SKM-1 treated with dmso at 0.1 percent for 144 hours (cell line): ENCODE data around the gene COX7A2.
A peak's percentile ranks its signal among the peaks of the same experiment; 100 is the strongest.

Experiments
- DNase-seq: peaks from one replicate; lab custom pipeline; 2025; ENCODE audit not compliant: unreplicated experiment; lab: John Stamatoyannopoulos, UW

COX7A2 gene

DNA sequence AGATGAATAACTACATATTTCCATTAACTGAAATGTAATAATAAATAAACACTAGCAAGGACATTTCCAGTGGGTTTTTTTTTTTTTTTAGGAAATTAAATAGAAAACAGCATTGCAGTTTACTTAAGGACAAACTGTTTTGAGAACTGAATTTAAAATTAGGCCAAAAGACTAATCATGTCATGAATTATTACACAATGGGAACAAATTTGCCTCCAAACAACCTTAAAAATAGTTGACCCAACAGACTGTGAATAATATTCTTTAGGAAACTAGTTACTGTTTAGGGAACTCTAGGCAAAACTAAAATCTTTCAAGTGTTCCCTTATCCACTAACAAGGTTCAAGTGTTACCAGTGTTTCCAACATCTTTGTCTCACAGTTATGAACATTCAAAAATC lies 21.3 kb downstream of the COX7A2 start:
- DNase-seq = no peak

DNA sequence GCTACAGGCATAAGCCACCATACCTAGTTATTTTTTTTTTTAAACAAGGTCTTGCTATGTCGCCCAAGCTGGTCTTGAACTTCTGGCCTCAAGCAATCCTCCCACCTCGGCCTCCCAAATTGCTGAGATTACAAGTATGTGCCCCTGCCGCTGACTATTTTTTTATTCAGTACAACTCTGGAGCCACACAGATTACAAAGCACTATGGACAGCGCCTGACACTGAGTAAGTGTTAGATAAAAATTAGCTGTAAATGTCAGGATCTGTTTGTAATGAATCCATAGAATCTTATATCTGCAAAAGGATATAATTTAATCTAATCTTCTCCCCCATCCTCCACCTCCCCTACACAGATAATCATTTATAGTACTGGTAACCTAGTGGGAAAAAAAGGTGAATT lies 22.5 kb downstream of the COX7A2 start:
- DNase-seq = no peak

DNA sequence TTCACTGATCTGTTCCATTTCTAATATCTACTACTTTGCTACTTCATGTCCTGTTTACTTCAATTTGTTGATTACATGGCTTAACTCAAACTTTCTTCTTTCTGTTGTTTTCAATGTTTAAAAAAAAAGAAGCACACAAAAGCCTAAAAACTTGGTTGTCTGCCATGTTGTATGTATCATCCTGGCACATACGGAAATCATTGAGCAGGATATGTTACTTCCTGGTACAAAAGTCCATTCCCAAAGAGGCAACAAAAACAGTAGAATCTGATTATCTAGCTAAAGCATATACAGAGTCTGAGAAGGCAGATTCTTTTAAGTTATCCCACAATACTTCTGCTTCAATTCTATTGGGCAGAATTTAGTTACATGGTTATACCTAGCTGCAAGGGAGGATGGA lies 23.2 kb downstream of the COX7A2 start:
- no peak for DNase-seq

DNA sequence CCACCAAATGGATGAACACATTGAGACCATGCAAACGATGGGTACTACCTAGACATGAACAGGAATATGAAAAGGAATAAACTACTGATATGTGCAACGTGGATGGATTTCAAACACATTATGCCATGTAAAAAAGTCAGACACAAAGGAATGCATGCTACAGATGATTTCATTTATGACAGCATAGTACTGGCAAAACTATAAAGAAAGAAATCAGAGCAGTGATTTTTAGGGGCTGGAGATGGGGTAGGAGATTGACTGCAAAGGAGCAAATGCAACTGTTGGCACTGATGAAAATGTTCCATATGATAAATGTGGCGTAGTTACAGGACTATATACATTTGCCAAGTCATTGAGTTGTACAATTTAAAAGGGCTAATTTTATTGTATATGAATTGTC lies 24.3 kb downstream of the COX7A2 start:
- DNase-seq = no peak

DNA sequence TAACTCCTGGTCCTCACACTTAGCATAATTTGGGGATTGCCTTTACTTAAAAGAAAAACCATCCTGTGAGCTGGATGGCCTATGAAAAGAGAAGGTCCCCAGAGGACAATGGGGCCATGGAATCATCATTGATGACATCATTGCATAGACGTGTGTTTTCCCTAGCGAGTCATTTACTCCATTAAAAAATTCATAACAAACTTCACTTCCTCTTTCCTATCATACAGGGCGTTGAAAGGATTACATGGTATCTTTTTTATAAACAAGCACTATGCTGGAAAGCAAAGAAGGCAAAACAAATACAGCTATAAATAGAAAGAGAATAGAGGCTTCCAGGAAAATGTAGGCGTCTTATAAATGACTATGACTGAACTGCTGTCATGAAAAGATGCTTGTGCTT lies 26.4 kb downstream of the COX7A2 start:
- no peak for DNase-seq

DNA sequence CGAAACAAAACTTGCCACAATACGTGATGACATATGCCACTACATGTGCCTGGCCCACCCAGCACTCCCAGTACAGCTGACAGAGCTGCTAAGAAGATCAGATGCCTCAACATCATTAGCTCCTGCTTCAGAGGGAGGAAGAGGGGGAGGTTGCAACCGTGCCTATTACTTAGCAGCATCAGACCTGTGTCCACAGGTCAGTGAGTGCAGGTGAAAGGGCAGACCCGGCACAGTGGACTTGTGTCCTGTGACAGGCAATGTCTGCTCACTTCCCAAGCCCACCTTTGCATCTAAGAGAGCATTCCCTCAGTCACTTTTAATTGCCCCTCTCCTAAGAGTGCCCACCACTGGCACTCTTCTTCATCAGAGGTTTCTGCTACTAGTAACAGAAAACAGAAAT lies 28.3 kb downstream of the COX7A2 start:
- no peak for DNase-seq

DNA sequence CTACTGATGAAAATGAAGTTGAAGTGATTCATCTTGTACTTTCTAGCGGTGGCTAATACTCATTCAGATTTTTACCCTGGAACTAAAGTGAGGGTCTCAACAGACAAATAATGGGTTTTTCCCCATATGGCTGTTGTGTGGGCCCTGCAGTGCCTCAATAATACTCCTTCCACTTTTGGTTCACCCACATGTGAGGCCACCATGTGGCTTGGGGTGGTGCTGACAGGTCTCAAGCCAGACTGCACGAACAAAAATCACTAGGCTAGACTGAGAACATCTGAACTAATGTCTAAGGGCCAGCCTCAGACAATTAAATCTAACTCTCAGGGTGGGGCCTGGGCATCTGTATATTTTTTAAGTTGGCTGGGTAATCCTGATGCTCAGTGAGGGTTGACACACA lies 29.9 kb downstream of the COX7A2 start:
- DNase-seq = no peak

DNA sequence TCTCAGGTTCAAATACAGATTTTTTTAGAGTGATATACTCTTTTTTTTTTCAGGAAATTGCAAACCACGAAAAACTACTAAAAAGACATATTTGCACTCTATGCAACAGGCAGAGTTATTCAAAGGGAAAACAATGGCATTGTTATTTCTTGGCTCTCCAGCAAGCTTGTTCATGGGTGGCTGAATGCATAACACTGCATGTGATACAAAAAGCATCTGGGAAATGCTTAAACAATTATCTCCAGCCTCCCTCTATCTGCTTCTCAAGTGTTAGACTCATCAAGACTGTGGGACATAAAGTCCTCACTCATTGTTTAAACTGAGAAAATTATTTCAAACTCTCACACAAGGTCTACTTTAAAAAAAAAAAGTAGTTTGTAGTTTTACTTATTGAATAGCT lies 30.5 kb downstream of the COX7A2 start:
- no peak for DNase-seq

DNA sequence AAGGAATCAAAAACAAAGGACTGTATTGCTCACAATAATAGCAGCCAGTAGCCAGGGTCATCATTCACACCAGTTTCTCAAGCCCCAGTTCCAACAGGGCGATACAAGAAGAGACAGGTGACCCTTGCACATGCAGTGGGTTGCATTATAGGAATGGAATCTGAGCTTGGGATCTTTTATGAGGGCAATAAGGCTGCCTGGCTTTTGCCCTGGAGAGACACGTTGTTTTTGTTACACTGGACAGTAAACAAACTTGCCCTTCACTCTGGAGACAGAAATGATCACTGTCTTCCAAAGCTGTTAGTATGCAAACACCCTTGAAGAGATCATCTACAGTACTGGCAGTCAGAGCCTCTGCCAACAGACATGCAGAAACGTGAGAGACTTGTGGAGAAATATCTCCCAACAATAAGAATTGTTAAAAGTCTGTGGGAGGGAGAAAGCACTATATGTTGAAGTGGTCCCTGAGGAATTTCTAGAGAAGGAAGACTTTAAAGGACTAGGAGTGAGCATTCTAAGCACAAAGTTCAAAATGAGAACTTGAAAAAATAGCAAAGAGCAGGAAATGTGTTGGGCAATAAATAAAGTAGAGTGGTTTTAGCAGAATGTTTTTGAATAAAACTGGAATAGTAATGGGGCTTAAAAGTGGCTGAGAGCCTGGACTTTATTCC lies 31.5 kb downstream of the COX7A2 start:
- no peak for DNase-seq

DNA sequence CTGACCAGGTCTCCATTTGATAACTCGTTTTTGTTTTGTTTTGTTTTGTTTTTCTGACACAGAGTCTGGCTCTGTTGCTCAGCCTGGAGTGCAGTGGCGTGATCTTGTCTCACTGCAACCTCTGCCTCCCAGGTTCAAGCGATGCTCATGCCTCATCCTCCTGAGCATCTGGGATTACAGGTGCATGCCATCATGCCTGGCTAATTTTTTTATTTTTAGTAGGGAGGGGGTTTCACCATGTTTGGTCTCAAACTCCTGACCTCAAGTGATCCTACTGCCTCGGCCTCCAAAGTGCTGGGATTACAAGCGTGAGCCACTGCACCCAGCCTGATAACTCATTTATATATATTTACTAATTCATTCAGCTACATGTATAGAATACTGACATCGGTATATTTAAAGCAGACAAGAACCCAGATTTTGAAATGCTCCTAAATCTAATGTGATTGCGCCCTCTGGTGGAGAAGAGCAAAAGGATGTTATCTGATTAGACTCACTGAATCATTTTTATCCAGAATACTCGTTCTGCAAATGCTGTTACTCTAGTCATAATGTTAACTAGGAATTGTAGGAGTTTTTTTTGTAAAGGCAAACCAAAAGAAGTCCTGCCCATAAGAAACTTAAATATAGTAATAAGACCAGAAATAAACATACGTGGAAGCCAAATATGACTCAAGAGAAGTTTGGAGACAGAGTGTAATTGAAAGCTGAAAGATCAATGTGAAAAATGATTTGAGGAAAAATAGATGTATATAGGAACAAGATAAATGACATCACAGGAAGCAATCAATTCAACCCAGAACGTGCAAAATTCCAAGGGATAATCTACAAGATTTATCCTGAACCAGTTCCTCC lies 32.5 kb downstream of the COX7A2 start:
- peak; percentile 46 for DNase-seq

DNA sequence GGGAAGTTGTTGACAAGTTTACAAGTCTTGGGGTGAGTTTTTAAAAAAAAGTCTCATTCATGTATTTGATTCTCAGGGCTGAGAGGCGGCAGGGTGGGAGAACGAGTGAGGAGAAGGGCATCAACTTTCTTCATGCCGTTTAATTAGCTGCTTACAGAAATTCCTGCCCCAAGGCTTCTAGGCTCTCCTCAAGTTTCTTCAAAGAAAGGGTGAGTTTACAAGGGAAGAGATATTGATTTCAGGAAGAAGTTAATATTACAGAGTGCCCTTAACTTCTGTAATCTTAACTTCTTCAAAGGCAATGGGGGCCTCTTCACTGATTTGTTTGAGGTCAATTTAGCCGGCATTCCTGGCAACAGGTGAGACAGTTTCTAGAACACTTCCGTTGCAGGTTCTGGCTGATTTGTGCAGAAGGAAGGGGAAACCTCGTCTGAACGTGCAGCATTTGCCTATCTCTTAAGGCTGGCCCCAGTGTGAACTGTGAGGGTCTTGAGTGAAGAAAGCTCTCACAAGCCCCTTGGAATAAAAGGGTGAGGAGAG lies 34.3 kb downstream of the COX7A2 start:
- DNase-seq = no peak

DNA sequence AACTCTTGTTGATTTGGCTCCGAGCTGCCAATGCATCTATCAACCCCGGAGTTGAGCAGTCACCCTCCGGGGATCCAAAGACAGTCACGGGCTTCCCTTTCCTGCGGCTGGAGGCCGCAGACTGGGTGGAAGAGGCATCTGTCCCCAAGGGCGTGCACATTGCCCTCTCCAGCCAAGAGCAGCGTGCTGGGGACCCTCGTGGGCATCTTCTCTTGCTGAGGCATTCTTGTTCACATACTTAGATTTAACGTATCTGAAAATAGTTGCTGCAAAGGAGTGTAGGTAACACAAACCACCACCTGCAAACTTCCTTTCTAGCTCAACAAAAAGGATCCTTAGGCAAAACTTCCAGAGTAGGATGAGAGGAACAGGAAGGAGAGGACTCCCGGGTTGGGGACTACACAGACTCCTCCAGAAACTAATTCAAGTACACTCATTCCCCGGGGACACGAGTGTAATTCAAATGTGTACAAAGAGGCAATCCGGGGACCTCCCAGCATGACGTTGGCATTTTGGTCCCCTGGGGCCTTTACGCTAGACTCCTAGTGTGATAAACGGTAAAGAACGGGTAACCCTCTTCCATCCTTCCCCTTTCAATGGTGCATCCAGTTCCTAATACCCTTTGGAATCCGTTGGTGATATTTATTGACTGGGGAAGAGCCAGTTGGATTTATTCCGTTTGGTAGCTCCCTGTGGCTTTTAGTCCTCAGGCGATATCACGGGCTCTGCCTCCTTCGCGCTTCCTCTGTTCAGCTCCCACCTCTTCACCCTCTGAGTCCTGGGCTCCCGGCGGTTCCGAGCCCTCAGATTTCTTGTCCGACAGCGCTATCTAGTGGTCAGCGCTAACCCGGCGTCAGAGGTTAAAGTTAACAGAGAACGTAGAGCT lies 35.1 kb downstream of the COX7A2 start:
- peak; percentile 70 for DNase-seq

DNA sequence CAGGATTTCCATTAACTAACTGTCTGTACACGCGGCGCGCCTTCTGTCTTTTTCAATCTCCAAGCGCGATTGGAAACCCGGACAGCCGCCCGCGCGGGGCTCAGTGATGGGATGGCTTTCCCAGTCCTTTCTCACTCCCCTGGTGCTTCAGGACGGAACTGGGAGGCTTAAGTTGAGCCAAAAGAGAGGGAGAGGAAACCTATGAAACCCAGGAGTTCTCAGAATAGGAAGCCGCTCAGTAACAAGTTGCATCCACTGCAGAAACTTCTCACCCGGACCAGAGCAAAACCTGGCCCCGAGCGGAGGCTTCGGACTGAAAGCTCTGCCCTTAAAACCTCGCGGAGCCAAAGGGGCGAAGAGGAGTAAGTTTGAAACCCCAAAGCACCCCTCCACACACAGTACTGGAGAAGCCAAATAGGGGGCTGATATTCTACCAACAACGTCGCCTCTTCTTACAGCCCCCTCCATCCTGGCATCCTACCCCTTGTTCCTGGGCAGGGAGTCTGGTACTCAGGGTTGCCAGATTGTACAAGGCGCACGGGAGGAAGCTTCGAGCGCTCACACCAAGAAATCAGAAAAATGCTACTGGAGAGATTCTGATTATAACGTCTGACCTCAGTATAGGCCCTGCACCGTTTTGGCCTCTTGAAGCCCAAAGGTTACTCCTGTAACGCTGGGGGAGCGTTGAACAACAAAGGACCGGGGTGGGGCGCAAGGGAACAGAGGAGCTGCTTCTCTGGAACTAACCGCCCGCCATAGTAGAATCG lies 36.8 kb downstream of the COX7A2 start:
- DNase-seq = no peak

DNA sequence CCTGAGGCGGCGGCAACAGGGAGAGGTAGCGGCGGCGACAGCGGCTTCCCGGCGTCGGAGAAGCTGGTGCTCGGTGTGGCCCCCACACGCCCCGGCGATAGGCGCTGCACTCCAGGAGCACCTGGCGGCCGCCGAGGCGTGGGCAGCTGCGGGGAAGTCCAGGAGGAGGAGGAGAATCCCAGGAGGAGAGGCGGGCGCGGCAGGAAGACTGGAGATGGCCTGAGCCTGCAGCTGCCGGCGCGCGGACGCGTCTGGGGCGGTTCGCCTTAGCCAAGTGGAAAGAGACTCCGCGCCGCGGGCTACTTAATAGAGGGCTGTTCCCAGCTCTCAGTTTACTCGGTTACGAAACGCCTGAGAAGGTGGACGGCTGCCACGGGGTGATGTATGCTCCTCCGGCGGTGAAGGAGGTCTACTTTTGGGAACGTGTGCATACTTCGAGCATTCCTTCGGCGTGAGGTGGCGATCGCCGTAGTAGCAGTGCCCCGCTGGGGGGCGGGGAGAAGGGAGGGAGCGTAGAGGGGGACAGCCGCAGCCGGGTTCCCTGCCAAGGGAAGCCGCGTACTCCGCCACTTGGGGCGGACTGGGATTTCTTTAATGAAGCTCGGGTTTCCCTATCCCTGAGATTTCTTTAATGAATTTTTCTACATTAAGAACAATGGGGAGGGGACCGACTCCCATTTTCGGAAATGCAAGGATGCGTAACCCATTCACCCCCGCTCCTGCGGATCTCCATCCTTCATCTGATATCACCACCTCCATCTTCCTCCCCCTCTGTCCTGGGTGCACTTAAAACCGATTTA lies 37.6 kb downstream of the COX7A2 start, which contains the start of gene COL12A1:
TSS of gene COL12A1 (minus strand) at position 278 of the 800 bp plus-strand sequence. CDS start 3,261 bp downstream, outside the sequence.
- no peak for DNase-seq

DNA sequence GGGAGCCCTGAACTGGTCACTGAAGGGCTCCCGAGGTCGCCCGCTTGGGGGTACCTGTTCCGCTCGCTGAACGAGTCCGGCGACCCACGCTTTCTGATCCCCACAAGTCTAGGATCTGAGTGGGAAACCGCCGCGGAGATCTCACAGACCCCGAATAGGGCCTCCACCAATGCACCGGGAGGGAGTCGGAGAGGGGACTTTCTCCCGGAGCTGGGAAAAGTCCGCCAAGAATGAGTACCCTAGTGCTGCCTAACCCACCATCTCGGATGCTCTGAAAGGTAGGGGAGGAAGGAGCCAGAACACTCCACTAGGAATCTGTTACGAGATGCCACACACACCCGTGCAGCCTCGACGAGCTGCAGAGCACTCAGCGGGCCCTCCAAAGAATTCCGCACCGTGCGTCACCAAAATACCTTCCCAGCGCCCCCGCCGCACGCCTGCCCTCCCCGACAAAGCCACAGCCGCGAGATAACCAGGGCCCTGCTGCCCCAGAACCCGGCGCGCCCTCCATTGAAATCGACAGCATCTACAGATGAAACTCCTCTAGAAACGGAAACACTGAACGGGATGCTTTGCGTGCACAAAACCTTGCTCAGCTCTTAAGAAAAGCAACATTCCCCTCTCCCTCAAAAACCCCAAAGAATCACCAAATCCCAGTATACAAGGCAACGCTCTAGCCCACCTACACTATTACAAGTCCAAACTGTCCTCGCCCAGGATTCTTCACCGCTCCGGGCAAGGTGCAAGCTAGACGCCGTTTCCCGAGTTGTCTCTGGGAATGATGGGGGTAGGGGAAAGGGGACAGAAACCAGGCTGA lies 38.4 kb downstream of the COX7A2 start:
- DNase-seq = no peak

DNA sequence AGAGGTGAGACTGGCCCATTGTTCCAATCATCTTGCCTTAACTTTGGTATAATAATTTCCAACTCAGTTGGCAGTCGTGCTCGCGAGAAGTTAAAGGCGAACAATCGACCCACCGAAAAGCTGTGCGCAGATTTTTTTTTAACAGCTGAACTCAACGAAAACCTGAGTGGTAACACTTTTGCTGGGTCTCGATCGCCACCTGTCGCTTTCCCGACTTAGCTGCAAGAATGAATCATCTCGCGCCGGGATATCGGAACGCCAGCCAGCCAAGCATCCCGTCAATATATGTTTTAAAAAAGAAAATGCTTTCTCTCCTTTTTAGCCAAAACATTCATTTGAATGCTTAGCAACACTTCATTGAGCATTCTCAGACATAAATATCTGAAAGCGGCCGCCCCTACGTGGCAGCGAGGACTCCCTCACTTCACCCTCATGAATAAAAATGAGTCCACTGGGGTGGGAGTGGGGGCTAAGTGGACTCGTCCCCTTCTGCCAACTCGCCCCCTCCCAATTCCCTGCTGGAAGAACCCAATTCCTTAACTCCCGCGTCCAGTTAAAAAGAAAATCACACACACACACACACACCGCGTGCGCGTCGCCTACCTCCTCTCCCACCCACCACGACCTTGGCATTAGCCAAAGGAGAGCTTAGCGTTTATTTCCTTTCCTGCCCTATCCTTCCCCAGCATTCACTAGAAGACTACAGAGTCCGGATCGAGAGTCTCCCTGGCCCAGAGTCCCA lies 39.2 kb downstream of the COX7A2 start:
- DNase-seq = peak; percentile 59

DNA sequence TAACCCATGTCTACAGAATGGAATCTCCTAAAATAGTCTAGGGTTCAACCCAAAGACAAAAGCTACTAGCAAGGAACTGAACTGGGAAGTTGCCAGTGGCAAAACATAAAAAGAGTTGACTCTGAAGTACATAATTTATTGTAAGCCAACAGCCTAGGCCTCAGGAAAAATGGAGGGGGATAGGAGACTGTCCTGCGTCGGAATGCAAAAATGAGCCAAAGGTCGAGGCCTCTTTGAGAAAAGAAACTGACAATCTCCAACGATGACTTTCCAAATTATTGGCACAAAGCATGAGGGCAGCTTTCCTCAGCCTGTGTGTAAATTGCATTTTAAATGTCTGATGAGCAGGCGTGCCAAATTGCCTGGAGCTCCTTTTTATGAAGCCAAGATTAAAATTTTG lies 39.9 kb downstream of the COX7A2 start:
- no peak for DNase-seq

DNA sequence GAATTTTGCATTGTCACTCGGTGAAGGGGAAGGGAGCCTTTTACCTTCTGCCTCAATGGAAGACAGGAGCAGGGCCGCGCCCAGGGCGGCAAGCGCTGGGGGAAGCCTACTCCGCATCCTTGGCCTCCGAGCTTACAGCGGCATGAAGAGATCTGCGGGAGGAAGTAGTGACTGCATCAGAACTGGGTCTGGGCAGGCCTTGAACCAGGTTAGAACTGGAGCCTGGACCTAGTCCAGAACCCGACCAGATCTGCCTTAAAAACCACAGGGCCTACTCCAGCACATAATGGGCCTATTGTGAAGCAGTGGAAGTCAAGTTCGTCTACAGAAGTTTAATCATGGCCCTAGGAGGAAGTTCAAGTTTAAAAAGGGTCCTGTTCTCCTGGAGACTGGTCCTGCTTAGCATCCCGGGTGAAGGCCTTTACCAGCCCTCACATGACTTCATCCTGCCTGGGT lies 40.9 kb downstream of the COX7A2 start:
- DNase-seq = no peak
